Neuronal stem cell (in vitro differentiated cells): ENCODE measurements around the gene KIAA1549.

Experiments used
- DNase-seq: peaks from one replicate; pipeline ENCODE4 v3.0.0-alpha.2; 2013; ENCODE audit warnings: low spot score
- H2AFZ ChIP-seq: one replicate; pipeline ENCODE4 v1.6.1; 2013; ENCODE audit warnings: mild to moderate bottlenecking, low read length, inconsistent platforms
- H2AK5ac ChIP-seq: 2 replicates; pipeline ENCODE4 v1.6.1; 2013; ENCODE audit warnings: low read depth, mild to moderate bottlenecking, inconsistent platforms, low read length, moderate library complexity, mixed read lengths
- H2BK120ac ChIP-seq: 2 replicates; pipeline ENCODE4 v1.6.1; 2013; ENCODE audit warnings: low read depth, mild to moderate bottlenecking, inconsistent platforms, low read length, moderate library complexity, mixed read lengths
- H2BK12ac ChIP-seq: one replicate; pipeline ENCODE4 v1.6.1; 2013; ENCODE audit warnings: low read length, inconsistent platforms
- H2BK15ac ChIP-seq: 2 replicates; pipeline ENCODE4 v1.6.1; 2013; ENCODE audit warnings: mild to moderate bottlenecking, low read length, inconsistent platforms, mixed read lengths
- H2BK5ac ChIP-seq: one replicate; pipeline ENCODE4 v1.6.1; 2013; ENCODE audit warnings: inconsistent platforms, mild to moderate bottlenecking, low read length, moderate library complexity
- H3K14ac ChIP-seq: one replicate; pipeline ENCODE4 v1.6.1; 2013; ENCODE audit warnings: low read length, inconsistent platforms
- H3K18ac ChIP-seq: 2 replicates; pipeline ENCODE4 v1.6.1; 2013; ENCODE audit warnings: low read length, inconsistent platforms
- H3K23ac ChIP-seq: 2 replicates; pipeline ENCODE4 v1.6.1; 2013; ENCODE audit warnings: low read depth, mild to moderate bottlenecking, mixed read lengths, low read length, inconsistent platforms; ENCODE audit not compliant: poor library complexity
- H3K27ac ChIP-seq: replicated peaks from 3 replicates; pipeline ENCODE4 v1.5.1; 2013; ENCODE audit warnings: low read length, inconsistent platforms
- H3K27me3 ChIP-seq, 3 experiments: 2 replicates each; pipeline ENCODE4 v1.6.1; 2013; ENCODE audit warnings: low read length in 3 of 3, mild to moderate bottlenecking in 2 of 3, inconsistent platforms in 1 of 3, low read depth in 1 of 3, mixed read lengths in 1 of 3, moderate library complexity in 1 of 3; ENCODE audit not compliant: control insufficient read depth in 3 of 3, insufficient read depth in 3 of 3
- H3K36me3 ChIP-seq, 2 donors: replicated peaks in 1 of 2; 2 replicates each; pipeline ENCODE4 v1.6.1; 2013; ENCODE audit warnings: low read length in 2 of 2; ENCODE audit not compliant: control insufficient read depth in 2 of 2, insufficient read depth in 2 of 2
- H3K4ac ChIP-seq: 2 replicates; pipeline ENCODE4 v1.6.1; 2013; ENCODE audit warnings: inconsistent platforms, mild to moderate bottlenecking, low read length, moderate library complexity
- H3K4me1 ChIP-seq, 2 donors: 1 replicate in 1 of 2; 2 replicates in 1 of 2; pipeline ENCODE4 v1.6.1; 2013; ENCODE audit warnings: low read length in 2 of 2, low read depth in 1 of 2; ENCODE audit not compliant: control insufficient read depth in 2 of 2, insufficient read depth in 1 of 2
- H3K4me2 ChIP-seq: one replicate; pipeline ENCODE4 v1.6.1; 2013; ENCODE audit warnings: mild to moderate bottlenecking, low read length, inconsistent platforms; ENCODE audit not compliant: insufficient read depth, poor library complexity, severe bottlenecking
- H3K4me3 ChIP-seq, 2 donors: 2 replicates each; pipeline ENCODE4 v1.5.1; 2013; ENCODE audit warnings: low read length in 2 of 2, mild to moderate bottlenecking in 2 of 2, inconsistent platforms in 1 of 2, moderate library complexity in 1 of 2
- H3K79me1 ChIP-seq: one replicate; pipeline ENCODE4 v1.6.1; 2013; ENCODE audit warnings: low read depth, mild to moderate bottlenecking, inconsistent platforms, low read length, moderate library complexity
- H3K9ac ChIP-seq: one replicate; pipeline ENCODE4 v1.6.1; 2013; ENCODE audit warnings: mild to moderate bottlenecking, low read depth, low read length, inconsistent platforms; ENCODE audit not compliant: poor library complexity
- H3K9me3 ChIP-seq, 2 donors: replicated peaks in 1 of 2; 2 replicates each; pipeline versions ENCODE3 to v1.6.1; 2013; ENCODE audit warnings: low read length in 2 of 2, mild to moderate bottlenecking in 2 of 2, inconsistent platforms in 1 of 2, low read depth in 1 of 2, mixed read lengths in 1 of 2, moderate library complexity in 1 of 2; ENCODE audit not compliant: control insufficient read depth in 2 of 2, insufficient read depth in 1 of 2
- H4K8ac ChIP-seq: one replicate; pipeline ENCODE4 v1.6.1; 2013; ENCODE audit warnings: low read depth, mild to moderate bottlenecking, inconsistent platforms, low read length, moderate library complexity
- H4K91ac ChIP-seq: one replicate; pipeline ENCODE4 v1.6.1; 2013; ENCODE audit warnings: low read length, low read depth, mild to moderate bottlenecking, inconsistent platforms; ENCODE audit not compliant: poor library complexity
- WGBS, 2 donors: extraction: QIAGEN DNeasy Blood & Tissue Kit; methylation state at CpG; one replicate each; pipeline ENCODE4 v1.1.7; 2013; ENCODE audit warnings: missing lambda C conversion rate in 2 of 2, mixed read lengths in 1 of 2; ENCODE audit not compliant: insufficient read length in 2 of 2, insufficient replicate concordance in 1 of 2; ENCODE audit errors: extremely low coverage in 2 of 2; 5-methylcytosine and 5-hydroxymethylcytosine counted together

KIAA1549 gene

DNA sequence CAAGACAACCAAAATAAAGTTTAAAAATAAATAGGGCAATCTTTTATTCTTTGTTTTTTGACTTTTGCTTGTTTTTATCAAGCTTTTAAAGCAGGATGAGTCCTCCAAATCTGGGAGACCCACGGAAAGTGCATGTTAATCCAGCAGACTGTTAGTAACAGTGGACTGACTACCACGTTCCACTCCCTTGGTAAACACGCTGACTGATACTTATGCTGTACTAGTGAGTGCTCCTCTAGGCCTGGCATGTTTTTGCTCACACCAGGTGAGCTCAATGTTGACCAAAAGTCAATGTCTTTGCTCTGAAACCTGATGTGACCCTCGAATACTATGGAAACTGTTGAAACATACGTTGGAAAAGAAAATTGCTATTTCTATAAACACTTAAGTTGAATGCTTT lies 88.4 kb downstream of the KIAA1549 start:
- H3K27ac ChIP-seq, result no peak overlapping the region
- no peak overlapping the region for H4K91ac ChIP-seq
- H2AFZ ChIP-seq, result no peak overlapping the region
- no peak overlapping the region for H3K14ac ChIP-seq
- no peaks in the 10 kb centered on the region for H3K79me1 ChIP-seq
- H3K4me3 ChIP-seq, result no peak overlapping the region
- no peak overlapping the region for H4K8ac ChIP-seq
- H3K4me1 ChIP-seq, result peaks cover 0 to 17% of the 10 kb centered on the region in 2 donors
- no peak overlapping the region for H2BK5ac ChIP-seq
- H3K18ac ChIP-seq, result no peak overlapping the region
- H3K36me3 ChIP-seq, result peaks cover 9 to 84% of the 10 kb centered on the region in 2 donors
- H3K27me3 ChIP-seq, result no peaks in the 10 kb centered on the region
- no peak overlapping the region for H3K4ac ChIP-seq
- no peaks in the 10 kb centered on the region for H3K9me3 ChIP-seq
- no peak overlapping the region for H3K9ac ChIP-seq
- no peak overlapping the region for H3K4me2 ChIP-seq
- H2BK15ac ChIP-seq, result no peak overlapping the region
- no peak overlapping the region for H2BK120ac ChIP-seq
- no peak overlapping the region for H2BK12ac ChIP-seq
- no CpG with 5 or more reads among the region's 5 CpGs for WGBS, 2 donors
- DNase-seq, result no peak
- H3K23ac ChIP-seq, result no peak overlapping the region
- H2AK5ac ChIP-seq, result no peak overlapping the region

DNA sequence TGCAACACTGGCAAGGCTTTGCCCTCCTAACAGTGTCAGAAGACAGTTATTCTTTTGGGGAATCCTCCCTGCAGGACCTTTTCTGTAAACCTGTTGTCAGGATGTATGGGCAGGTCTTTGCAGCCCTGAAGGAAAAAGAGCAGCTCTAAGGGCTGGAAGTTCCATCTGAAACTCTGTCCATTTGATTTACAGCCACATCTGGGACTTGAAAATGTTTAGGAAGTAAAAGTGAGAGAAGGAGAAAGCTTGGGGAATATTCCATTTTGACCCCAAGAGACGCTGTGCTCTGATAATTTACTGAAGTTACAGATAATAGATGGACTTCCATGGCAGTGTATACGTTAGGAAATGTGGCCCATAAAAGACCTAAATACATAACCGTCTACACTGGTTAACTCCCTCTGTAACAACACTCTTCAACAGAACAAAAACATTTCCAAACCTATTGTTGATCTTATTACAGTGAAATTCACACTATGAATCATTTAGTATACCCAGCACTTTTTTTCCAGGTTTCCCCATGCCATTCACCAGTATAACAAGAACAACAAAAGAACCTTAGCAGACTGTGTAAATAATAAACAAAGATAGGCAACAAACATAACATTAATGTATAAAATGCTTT lies 89.1 kb downstream of the KIAA1549 start:
- H2BK12ac ChIP-seq, result no peak overlapping the region
- no peaks in the 10 kb centered on the region for H3K9me3 ChIP-seq
- no CpG with 5 or more reads among the region's 3 CpGs for WGBS, 2 donors
- no peak for DNase-seq
- H4K8ac ChIP-seq, result no peak overlapping the region
- H3K9ac ChIP-seq, result no peak overlapping the region
- H2AK5ac ChIP-seq, result no peak overlapping the region
- H3K18ac ChIP-seq, result no peak overlapping the region
- no peak overlapping the region for H3K23ac ChIP-seq
- no peak overlapping the region for H2BK5ac ChIP-seq
- H3K4me2 ChIP-seq, result no peak overlapping the region
- H3K27ac ChIP-seq, result no peak overlapping the region
- peaks cover 9 to 80% of the 10 kb centered on the region in 2 donors for H3K36me3 ChIP-seq
- H3K79me1 ChIP-seq, result no peaks in the 10 kb centered on the region
- no peak overlapping the region for H2BK120ac ChIP-seq
- no peak overlapping the region for H2AFZ ChIP-seq
- no peak overlapping the region for H2BK15ac ChIP-seq
- peaks cover 0 to 18% of the 10 kb centered on the region in 2 donors for H3K4me1 ChIP-seq
- H3K4ac ChIP-seq, result no peak overlapping the region
- no peak overlapping the region for H3K14ac ChIP-seq
- no peak overlapping the region for H4K91ac ChIP-seq
- no peak overlapping the region for H3K4me3 ChIP-seq
- no peaks in the 10 kb centered on the region for H3K27me3 ChIP-seq

DNA sequence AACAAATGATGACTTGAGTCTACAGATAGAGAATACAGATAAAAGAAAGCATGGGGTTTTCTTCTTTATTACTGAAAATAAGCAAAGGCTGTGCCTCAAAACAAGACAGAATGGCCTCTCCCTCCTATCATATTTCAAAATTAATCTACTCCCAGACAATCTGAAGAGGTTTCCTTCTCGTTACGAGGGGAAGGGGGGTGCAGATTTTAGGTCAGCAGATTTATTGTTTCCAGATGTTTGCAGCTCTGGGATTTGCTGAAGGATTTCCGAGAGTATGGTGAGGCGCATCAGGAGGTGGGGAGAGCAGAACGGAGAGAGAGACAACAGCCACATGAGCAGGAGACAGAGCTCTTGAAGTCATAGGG lies 89.8 kb downstream of the KIAA1549 start:
- Histone ChIP-seq H2BK15ac (no peak overlapping the region), H3K4me1 (peaks cover 0 to 18% of the 10 kb centered on the region in 2 donors), H3K9ac (no peak overlapping the region), H3K18ac (no peak overlapping the region), H3K36me3 (peaks cover 5 to 73% of the 10 kb centered on the region in 2 donors), H3K4me3 (no peak overlapping the region), H3K79me1 (no peaks in the 10 kb centered on the region), H2AFZ (no peak overlapping the region), H3K14ac (no peak overlapping the region), H2BK5ac (no peak overlapping the region), H2AK5ac (no peak overlapping the region), H3K27me3 (no peaks in the 10 kb centered on the region), H2BK12ac (no peak overlapping the region), H3K27ac (no peak overlapping the region), H3K4ac (no peak overlapping the region), H4K91ac (no peak overlapping the region), H3K23ac (no peak overlapping the region), H4K8ac (no peak overlapping the region), H3K9me3 (no peaks in the 10 kb centered on the region), H3K4me2 (no peak overlapping the region), H2BK120ac (no peak overlapping the region)
- WGBS, 2 donors, result no CpG with 5 or more reads among the region's 5 CpGs
- DNase-seq, result no peak

DNA sequence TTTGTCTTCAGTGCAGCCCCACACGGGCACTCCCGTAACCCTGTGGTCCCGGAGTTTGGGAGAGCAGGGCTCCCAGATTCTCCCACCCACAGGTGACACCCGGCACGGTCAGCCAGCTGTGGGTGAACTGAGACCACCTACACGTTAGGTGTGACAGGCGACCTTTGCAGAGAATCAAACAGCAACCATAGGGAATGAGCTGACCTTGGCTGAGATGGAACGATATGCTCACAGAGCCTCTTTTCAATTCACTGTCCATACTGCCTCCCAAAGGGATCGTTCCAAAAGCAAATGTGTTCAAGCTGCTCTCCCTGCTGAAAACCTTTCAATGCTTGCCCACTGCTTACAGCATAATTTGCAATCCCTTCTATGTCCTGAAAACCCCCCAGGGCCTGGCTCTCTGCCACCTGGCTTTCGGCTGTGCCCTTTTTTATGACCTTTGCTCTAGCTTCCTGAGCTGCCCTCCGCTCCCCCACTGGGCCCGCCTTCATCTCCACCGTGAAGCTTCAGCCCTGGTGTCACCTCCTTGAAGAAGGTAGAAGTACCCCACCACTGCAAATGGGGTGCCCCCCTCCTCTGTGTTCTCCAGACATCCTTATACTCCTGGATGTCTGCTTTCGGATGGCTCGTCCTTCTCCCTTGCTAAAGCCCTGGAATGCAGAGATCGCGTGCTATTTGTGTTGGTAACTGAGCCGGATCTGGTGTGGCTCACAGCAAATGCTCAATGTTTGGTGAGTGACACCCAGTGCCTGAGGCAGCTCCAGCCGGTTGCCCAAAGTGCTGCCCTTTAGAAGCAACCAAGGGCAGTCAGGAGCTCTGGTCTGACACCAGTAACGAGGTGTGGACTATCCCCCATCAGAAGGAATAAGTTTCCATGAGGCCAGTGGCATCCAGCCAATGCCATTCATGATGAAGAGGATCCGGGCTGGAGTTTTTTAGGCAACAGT lies 90.4 kb downstream of the KIAA1549 start:
- peak overlapping the region; percentile 7 for H3K18ac ChIP-seq
- peaks cover 5 to 66% of the 10 kb centered on the region in 2 donors for H3K36me3 ChIP-seq
- H2AK5ac ChIP-seq, result no peak overlapping the region
- no peak overlapping the region for H3K4ac ChIP-seq
- H3K79me1 ChIP-seq, result no peaks in the 10 kb centered on the region
- WGBS, 2 donors, result no CpG with 5 or more reads among the region's 21 CpGs
- no peak overlapping the region for H2AFZ ChIP-seq
- no peaks in the 10 kb centered on the region for H3K27me3 ChIP-seq
- no peak overlapping the region for H4K91ac ChIP-seq
- no peak overlapping the region for H2BK15ac ChIP-seq
- no peak overlapping the region for H3K27ac ChIP-seq
- H3K4me1 ChIP-seq, result peaks cover 0 to 18% of the 10 kb centered on the region in 2 donors
- H3K4me2 ChIP-seq, result no peak overlapping the region
- H2BK120ac ChIP-seq, result no peak overlapping the region
- no peak overlapping the region for H3K9ac ChIP-seq
- H3K9me3 ChIP-seq, result no peaks in the 10 kb centered on the region
- no peak overlapping the region for H4K8ac ChIP-seq
- H2BK5ac ChIP-seq, result no peak overlapping the region
- no peak overlapping the region for H3K14ac ChIP-seq
- no peak for DNase-seq
- no peak overlapping the region for H3K23ac ChIP-seq
- no peak overlapping the region for H2BK12ac ChIP-seq
- no peak overlapping the region for H3K4me3 ChIP-seq
